ENCODE results near the gene GLB1L2.

Gene GLB1L2

DNA sequence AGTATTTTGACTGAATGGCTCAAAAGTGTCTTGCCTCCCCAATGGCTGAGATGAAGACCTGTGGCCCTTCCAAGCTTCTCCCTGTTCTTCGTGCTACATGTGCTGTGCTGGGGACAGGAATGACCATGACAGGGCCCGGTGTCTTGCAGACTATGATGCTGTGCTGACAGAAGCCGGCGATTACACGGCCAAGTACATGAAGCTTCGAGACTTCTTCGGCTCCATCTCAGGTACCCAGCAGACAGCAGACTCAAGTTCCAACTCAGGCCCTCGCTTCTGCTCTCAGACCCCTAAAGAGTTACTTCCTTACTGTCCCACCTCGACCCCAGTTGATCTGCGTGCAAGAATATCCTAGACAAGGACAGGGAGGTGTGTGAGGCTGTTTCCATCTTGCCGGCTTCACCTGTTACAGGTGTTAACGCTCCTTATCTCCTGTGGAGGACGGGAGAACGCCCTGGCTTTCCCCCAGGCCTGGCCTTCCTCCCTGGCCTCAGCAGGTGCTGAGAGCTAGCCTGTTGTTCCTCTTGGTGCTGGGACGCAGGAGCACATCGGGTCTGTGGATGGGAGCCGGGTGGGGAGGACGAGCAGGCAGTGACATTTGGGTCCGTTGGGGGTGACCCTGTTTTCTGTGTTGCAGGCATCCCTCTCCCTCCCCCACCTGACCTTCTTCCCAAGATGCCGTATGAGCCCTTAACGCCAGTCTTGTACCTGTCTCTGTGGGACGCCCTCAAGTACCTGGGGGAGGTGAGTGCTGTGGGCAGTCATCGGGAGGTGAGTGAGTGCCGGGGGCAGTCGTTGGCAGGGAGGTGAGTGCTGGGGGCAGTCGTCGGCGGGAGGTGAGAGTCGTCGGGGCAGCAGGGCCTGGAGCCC lies 38.1 kb downstream of the GLB1L2 start:
- no peak for DNase-seq
- ATAC-seq = no peak

DNA sequence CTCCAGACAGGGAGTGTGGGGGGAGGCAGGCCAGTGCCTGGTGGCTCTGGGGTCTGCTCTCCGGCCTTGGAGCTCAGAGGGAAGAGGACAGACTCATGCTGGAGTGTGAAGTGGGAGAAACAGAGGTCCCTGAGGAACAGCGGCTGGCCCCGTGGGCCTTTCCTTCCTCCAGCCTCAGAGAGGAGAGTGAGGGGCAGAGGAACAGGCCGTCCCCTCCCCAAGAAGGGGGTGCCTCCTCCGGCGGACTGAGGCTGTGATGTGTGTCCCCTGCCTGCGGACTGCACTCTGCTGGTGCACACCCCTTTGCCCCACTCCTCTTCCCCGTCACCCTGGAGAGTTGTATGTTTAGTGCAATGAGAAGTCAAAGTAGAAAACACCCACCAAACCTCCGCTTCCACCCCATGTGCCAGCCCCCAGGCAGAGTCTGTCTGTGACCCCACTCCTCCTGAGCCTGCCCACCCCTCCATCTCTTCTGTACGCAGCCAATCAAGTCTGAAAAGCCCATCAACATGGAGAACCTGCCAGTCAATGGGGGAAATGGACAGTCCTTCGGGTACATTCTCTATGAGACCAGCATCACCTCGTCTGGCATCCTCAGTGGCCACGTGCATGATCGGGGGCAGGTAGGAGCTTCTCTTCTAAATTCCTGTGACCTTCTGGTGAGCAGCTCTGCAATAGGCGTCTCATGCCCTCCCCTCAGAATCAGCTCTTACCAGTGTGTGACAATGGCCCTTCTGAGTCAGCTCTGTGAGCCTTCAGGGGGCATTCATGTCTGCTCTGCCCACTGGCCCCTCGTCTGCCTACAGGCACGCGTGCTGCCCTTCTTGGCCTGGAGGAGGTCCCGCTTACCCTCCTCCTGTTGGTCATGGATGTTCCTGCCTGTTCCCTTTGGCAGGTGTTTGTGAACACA lies 39.0 kb downstream of the GLB1L2 start:
- DNase-seq = no peak

DNA sequence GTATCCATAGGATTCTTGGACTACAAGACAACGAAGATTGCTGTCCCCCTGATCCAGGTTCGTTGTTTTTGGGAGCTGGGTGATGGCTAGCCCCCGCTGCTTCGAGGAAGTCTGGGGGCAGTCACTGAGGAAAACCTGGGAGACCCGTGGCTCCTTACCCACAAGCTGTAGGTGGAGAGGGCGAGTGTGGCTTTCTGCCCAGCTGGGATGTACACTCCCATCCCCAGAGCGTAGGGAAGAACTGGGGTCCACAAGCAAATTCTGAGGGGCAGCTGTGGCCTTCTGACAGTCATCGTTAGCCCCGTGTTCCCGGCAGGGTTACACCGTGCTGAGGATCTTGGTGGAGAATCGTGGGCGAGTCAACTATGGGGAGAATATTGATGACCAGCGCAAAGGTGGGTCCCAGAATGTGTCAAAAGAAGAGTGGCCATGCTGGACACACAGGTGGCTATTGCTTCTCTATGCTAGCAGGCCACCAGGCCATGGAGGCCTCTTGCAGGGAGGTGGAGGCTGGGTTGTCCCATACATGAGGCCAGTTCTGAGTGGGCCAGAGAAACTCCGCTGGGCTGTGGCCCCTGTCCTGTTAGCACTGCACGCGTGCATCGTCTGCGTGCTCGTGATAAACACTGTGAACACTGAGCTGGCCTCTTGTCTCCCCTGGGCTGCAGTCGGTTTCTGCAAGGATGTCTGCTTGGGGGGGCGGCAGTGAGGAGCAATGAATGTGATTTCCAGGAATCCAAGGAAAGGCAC lies 39.8 kb downstream of the GLB1L2 start:
- DNase-seq = no peak
- no peak for ATAC-seq

More for the DNA sequence above, 39.0 kb downstream of the GLB1L2 start:
- ATAC-seq = no peak

- DNase-seq (no peak), ATAC-seq (no peak)
Measured at GRCh38 chr11:134372536-134372935, 40.7 kb downstream of the GLB1L2 start.

DNA sequence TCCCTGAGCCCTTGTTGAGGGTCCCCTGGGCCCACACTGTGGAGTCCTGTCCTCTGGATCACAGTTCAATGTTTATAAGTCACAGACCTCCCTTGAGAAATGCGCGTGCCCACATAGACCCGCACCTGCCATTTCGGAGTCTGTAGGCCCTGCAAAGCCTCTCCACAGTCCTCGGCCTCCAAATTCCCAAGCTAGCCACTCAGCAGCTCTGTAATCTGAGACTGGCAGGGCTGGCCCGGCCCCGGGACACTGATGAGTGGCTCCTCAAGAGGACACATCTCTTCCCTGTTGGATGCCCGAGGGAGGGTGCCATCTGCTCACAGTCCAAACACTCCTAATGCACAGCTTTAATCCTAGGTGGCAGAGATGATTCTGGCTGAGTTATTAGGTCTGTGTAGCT lies 41.2 kb downstream of the GLB1L2 start:
- DNase-seq (no peak), ATAC-seq (no peak)

- no peak for ATAC-seq
- DNase-seq = no peak
Measured at GRCh38 chr11:134373591-134374052, 41.8 kb downstream of the GLB1L2 start.

DNA sequence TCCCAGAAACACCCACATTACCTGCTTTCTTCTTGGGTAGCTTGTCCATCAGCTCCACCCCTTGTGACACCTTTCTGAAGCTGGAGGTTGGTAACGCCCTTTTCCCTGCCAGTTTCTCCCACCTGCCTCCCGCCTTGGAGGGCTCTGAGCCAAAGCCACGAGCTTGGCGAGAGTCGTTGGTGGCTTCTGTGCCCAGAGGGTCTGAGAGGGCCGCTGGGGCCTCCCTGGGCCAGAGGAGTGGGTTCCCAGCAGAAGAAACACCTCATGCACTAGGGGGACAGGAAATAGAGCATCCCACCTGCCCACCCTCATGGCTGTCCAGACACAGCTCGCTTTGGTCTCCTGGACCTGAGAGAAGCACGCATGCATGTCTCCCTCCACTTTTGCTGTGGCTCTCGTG lies 42.4 kb downstream of the GLB1L2 start:
- no peak for DNase-seq
- no peak for ATAC-seq

- no peak for DNase-seq
- ATAC-seq = no peak
Measured at GRCh38 chr11:134374891-134375550, 43.2 kb downstream of the GLB1L2 start.

GRCh38 chr11:134376150-134376921 lies 44.5 kb downstream of the GLB1L2 start:
- ATAC-seq (no peak), DNase-seq (no peak)

- no peak for ATAC-seq
- DNase-seq = no peak
Measured at GRCh38 chr11:134377876-134378275, 46.1 kb downstream of the GLB1L2 start.

DNA sequence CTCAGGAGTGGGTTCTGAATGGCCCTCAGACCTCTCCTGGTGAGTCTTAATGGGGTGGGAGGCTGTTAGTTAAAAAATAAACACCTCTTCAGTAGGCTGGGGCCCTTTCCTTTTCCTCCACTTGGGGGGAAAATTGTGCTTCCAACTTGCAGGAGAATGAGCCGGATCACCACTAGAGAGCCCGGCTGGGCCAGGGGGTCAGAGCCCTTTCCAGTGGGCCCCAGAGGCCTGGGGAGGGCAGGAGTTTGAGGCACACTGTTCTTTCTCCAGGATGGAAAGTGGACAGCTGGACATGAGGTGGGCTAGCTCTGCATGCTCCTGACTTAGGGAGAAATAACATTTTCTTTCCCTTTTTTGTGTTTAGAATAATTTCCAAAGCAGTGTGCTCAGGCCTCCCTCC lies 47.5 kb downstream of the GLB1L2 start:
- ATAC-seq (no peak), DNase-seq (no peak)

DNA sequence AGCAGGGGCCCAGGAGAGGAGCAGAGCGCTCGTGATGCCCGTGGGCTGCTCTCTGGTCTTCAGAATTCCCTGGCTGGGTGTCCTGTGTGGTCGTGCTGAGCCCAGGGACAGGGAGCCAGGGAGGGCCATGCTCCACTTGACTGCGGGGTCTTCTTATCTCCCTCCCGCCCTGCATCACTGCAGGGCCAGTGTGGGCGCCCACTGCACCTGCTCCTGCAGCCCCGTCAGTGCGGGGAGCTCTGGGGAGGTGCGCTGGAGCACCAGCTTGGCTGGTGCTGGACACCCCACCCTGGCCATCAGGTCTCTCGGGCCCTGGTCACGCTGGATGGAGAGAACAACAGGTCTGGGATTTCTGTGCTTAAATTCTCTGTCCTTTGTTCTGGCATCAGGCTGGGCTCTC lies 48.4 kb downstream of the GLB1L2 start:
- DNase-seq = no peak
- ATAC-seq = no peak

DNA sequence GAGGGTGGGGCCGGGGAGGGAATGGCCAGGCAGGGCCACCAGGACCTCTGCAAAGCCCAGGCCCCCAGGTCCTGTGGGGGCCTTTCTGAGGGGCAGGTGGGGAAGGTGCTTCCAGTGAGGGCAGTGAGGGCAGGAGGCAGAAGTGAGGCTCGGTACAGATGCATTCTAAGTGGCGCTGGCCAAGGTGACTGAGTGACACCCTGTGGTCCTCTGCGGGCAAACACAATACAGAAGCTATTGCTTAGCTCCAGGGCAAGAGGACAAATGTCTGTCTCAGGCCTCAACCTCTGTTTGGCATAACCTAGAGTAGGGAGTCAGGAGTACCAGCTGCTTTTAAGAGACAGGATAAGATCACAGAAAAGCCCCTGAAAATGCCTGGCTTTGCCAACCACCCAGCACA lies 49.0 kb downstream of the GLB1L2 start:
- DNase-seq (no peak), ATAC-seq (no peak)

GRCh38 chr11:134382257-134382656 lies 50.5 kb downstream of the GLB1L2 start:
- DNase-seq = no peak

DNA sequence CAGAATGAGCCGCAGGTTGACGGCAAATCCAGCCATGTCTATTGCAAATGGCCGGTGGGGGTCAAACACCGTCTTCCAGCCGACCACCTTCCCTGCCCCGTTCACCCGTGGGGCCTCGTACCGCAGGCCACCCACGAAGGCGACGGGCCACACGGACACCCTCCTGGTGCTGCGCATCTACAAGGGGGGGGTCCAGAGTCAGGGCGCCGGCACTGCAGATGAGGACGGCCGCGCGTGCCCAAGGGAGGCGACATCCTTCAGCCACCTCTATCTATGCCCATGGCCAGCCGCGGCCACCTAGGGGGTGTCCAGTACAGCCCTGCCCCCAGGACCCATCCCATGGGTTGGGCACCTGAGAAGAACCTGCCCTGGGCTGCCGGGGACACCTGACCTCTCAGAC lies 51.0 kb downstream of the GLB1L2 start:
- DNase-seq (no peak), ATAC-seq (no peak)

More at GRCh38 chr11:134382257-134382656, 50.5 kb downstream of the GLB1L2 start:
- no peak for ATAC-seq

DNA sequence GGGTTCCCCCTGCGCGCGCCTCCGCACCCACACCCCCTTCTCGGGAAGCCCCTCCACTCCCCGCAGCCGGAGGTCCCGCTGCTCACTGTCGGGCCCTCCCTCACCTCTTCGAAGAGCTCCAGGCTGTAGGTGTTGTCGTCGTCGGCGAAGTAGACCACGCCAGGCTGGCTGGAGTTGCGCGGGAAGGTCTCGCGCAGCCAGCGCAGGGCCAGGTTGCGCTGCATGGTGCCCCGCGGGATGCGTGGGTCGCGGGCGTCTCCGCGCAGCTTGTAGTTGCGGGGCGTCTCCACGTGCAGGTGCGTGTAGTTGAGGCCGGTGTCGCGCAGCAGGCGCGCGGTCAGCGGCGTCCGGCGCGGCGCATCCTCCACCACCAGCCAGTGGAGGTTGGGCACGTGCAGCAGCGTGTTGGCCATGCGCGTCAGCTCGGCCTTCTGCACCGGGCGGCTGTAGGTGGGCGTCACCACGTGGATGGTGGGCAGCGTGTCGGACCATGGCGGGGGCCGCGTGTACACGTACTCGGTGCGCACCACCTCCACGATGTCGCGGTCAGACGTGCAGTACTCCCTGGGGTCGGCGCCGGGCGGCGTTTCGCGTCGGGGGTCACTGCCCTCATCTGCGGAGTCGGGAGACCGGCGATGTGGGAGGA lies 51.9 kb downstream of the GLB1L2 start:
- ATAC-seq = no peak
- DNase-seq = no peak

DNA sequence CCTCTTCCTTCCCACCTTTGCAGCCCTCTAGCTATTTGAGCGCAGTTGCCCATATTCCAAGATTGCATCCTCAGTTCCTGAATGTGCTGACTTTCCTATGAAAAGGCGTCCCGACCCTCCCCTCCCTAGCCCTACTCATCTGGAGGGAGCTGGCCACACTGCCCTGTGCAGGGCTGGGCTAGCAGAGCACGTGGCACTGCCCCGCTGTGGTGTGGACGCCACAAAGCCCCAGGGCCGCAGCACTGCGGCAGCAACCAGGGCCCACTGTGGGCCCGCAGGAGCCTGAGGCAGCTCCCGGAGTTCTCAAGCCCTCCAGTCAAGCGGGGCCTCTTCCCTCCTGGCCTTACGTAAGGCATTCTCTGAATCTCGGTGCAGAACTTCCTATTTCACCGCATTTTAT lies 52.6 kb downstream of the GLB1L2 start:
- ATAC-seq = no peak
- DNase-seq = no peak

- no peak for ATAC-seq
- DNase-seq = no peak
Measured at GRCh38 chr11:134385171-134385570, 53.4 kb downstream of the GLB1L2 start.

DNA sequence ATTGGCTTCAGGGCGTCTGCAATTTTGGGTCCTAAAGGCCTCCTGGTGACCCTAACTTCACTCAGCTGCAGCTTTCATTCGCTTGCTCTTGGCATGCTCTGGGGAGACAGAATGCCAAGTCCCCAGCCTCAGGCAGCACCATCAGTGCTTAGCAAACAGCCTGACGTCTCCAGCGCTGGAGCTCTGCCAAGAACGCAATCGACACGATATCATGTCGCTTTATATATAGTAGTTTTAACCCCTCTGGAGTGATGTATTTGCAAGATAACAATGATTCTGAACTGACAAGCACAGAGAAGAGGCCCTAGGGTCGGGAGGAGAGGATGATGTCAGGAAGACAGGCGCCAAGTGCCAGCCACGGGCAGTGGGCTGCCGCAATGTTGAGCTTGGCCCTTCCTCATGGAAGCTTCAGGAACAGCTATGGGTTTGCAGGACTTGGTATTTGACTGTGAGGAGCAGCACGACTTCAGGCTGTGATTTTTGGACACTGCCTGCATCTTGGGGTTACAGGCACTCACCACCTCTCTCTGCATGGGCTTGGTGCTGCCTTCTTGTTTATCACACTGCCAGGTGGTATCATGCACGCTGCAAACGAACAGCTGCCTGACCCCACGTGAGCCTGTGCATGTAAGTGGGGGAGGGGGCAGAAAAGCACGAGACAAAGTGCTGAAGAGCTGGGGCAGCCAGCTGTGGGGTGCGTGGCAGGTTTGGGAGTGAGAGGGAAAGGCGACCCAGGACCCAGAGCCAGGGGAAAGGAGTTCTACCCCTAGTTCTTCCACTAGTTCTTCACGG lies 54.2 kb downstream of the GLB1L2 start:
- ATAC-seq (no peak), DNase-seq (no peak)

DNA sequence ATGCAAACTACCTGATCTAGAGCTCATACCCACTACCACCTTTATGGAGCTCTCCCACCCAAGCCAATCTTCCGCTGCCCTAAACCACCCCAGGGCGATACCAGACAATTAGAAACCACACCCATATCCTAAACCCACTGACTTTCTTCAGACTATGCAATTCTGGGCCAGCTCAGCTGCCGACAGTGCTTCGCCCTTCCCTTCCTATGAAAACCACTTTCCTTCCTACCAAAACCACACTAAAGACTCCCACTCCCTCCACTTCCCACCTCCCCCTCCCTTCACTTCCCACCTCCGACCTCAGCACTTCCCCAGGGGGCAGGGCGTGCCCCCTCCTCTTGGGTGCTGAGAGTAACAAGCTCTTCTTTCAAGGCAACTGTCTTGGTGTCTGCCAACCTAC lies 55.2 kb downstream of the GLB1L2 start:
- ATAC-seq = no peak
- no peak for DNase-seq
